PC-9 (cell line): Measurements from ENCODE around the gene CHIC2. TPM values are rescaled to one million over a fixed set of nuclear protein-coding genes. Genes with fewer than 3 reads are reported as not detected.

ENCODE experiments used
- BruUV-seq: library from RNA; stranded (reverse); fragments of 400-500 nt; replicated peaks from 2 replicates; lab custom pipeline; 2021; lab: Mats Ljungman, UMichigan
- CTCF ChIA-PET: fragments of 300-600 bp; sonication (Branson Sonifier 250); formaldehyde crosslinking; loops from one replicate; lab custom pipeline; 2022; ENCODE audit warnings: antibody characterized with exemption; lab: Charles Lee
- POLR2A ChIA-PET: fragments of 300-600 bp; sonication (Branson Sonifier 250); formaldehyde crosslinking; loops from one replicate; lab custom pipeline; 2022; ENCODE audit warnings: antibody characterized with exemption; ENCODE audit not compliant: unreplicated experiment; lab: Charles Lee
- DNase-seq, 2 experiments: peaks; one replicate each; pipeline versions ENCODE4 v3.0.0 to v3.0.0-alpha.2; 2015 to 2022; ENCODE audit warnings: mixed read lengths in 1 of 2
- H2AFZ ChIP-seq: fragments of 200-600 bp; sonication (generic); 2 replicates; pipeline ENCODE4 v1.8.1; 2017; ENCODE audit warnings: antibody characterized with exemption
- H3F3A ChIP-seq: fragments of 200-600 bp; sonication (generic); 2 replicates; pipeline ENCODE4 v1.8.1; 2017; ENCODE audit warnings: antibody characterized with exemption, mild to moderate bottlenecking, low read depth; ENCODE audit not compliant: insufficient read depth
- H3K27ac ChIP-seq: fragments of 200-600 bp; sonication (generic); 2 replicates; pipeline ENCODE4 v1.6.1; 2016; ENCODE audit warnings: mixed run types
- H3K27me3 ChIP-seq: fragments of 200-600 bp; sonication (generic); 2 replicates; pipeline ENCODE4 v1.6.1; 2016; ENCODE audit warnings: low read depth, mixed run types; ENCODE audit not compliant: insufficient read depth
- H3K36me3 ChIP-seq: fragments of 200-600 bp; sonication (generic); 2 replicates; pipeline ENCODE4 v1.6.1; 2016; ENCODE audit warnings: low read depth, mixed run types
- H3K4me1 ChIP-seq: fragments of 200-600 bp; sonication (generic); replicated peaks from 2 replicates; pipeline ENCODE4 v1.6.1; 2016; ENCODE audit warnings: mixed run types; ENCODE audit not compliant: insufficient read depth
- H3K4me2 ChIP-seq: fragments of 200-600 bp; sonication (generic); 2 replicates; pipeline ENCODE4 v1.6.1; 2017; ENCODE audit warnings: mixed run types
- H3K4me3 ChIP-seq: fragments of 200-600 bp; sonication (generic); 2 replicates; pipeline ENCODE4 v1.6.1; 2016; ENCODE audit warnings: mixed run types
- H3K79me2 ChIP-seq: fragments of 200-600 bp; sonication (generic); 2 replicates; pipeline ENCODE4 v1.6.1; 2017; ENCODE audit warnings: low read depth, mixed run types
- H3K9me2 ChIP-seq: fragments of 200-600 bp; sonication (generic); 2 replicates; pipeline ENCODE4 v1.8.1; 2017; ENCODE audit warnings: mild to moderate bottlenecking; ENCODE audit not compliant: insufficient read depth
- H3K9me3 ChIP-seq: fragments of 200-600 bp; sonication (generic); 2 replicates; pipeline ENCODE4 v1.8.1; 2016; ENCODE audit warnings: low read depth; ENCODE audit not compliant: insufficient read depth
- H4K20me1 ChIP-seq: fragments of 200-600 bp; sonication (generic); 2 replicates; pipeline ENCODE4 v1.8.1; 2017; ENCODE audit not compliant: insufficient read depth
- EZH2 ChIP-seq: fragments of 200-600 bp; sonication (generic); IDR thresholded peaks from 2 replicates; pipeline ENCODE4 v1.8.0; 2017; ENCODE audit warnings: antibody characterized with exemption, low read depth
- intact Hi-C: fragments of 100-400 bp; cut with micrococcal nuclease; formaldehyde crosslinking; loops from one replicate; pipeline ENCODE4 v1.10.0; 2022; ENCODE audit not compliant: unreplicated experiment
- total RNA-seq: library from RNA; stranded (reverse); gene quantifications from 2 replicates; pipeline ENCODE4 v1.2.3, GENCODE V29; 2021
- TF ChIP-seq, protein P1 (sequence below): fragments of 200-600 bp; sonication (generic); conservative IDR thresholded peaks from 2 replicates; pipeline ENCODE4 v1.6.1; 2017; ENCODE audit warnings: mixed run types, antibody characterized with exemption, mild to moderate bottlenecking, moderate library complexity

CHIC2 gene
- total RNA-seq, 1 experiment from 2014 or later = 12.1 TPM

DNA sequence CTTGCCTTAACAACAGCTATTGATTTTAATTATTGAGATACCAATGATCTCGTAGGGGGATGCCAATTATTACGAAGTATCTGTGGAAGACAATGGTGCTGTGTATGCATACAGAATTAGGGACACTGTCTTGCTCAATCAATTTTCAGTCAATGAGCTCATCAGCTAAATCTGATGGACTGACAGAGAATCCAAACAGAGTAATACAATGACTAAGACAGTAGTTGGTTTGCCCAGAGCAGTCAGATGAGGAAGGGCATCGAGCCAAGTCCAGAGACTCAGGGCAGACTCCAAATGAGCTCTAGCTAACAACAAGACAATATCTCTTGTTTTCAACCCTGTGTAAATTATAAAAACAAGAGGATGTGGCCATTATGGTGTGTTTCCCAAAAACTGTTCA lies 20.9 kb upstream of the CHIC2 start:
- H3K27me3 ChIP-seq = no peaks in the 10 kb centered on the region
- ChIA-PET POLR2A (no interaction called here), CTCF (no interaction called here)
- no peaks in the 10 kb centered on the region for H3K9me2 ChIP-seq
- intact Hi-C loops = no loop called here
- no peak overlapping the region for H3K27ac ChIP-seq
- BruUV-seq = no TSS peak
- DNase-seq = peak in 1 of 2 experiments; percentile 56
- no peaks in the 10 kb centered on the region for H4K20me1 ChIP-seq
- peaks cover 13% of the 10 kb centered on the region; the same call in 1 of the 2 replicates for H3F3A ChIP-seq
- H3K4me2 ChIP-seq = no peak overlapping the region
- no peak for TF ChIP-seq EZH2
- TF ChIP-seq, protein P1, sequence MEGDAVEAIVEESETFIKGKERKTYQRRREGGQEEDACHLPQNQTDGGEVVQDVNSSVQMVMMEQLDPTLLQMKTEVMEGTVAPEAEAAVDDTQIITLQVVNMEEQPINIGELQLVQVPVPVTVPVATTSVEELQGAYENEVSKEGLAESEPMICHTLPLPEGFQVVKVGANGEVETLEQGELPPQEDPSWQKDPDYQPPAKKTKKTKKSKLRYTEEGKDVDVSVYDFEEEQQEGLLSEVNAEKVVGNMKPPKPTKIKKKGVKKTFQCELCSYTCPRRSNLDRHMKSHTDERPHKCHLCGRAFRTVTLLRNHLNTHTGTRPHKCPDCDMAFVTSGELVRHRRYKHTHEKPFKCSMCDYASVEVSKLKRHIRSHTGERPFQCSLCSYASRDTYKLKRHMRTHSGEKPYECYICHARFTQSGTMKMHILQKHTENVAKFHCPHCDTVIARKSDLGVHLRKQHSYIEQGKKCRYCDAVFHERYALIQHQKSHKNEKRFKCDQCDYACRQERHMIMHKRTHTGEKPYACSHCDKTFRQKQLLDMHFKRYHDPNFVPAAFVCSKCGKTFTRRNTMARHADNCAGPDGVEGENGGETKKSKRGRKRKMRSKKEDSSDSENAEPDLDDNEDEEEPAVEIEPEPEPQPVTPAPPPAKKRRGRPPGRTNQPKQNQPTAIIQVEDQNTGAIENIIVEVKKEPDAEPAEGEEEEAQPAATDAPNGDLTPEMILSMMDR = no peak
- H2AFZ ChIP-seq = no peak overlapping the region
- peaks cover 28% of the 10 kb centered on the region for H3K4me1 ChIP-seq
- no peaks in the 10 kb centered on the region for H3K36me3 ChIP-seq
- H3K4me3 ChIP-seq = no peak overlapping the region
- no peaks in the 10 kb centered on the region for H3K9me3 ChIP-seq
- no peaks in the 10 kb centered on the region for H3K79me2 ChIP-seq

DNA sequence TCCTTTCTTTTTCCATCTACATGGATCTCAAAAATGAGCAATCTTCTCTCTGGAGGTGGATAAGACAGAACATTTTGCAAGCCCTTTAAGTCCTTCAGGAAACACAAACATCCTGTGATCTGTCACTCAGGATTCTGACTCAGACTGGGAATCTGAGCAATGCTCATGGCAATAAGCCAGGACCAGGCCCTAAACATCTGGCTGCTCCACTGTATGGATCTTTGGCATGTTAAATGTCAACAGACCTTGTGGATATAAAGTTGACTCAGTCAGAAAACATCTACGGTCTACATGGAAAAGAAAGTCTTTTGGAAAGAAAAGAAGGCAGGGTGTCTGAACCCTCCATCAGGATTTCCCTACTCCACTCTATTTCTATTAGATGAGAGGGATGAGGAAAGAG lies 17.8 kb upstream of the CHIC2 start:
- TF ChIP-seq, protein P1 = no peak
- TF ChIP-seq EZH2 = no peak
- Histone ChIP-seq H3K36me3 (no peaks in the 10 kb centered on the region), H3K27ac (no peak overlapping the region), H3K4me3 (no peak overlapping the region), H4K20me1 (no peaks in the 10 kb centered on the region), H3K27me3 (no peaks in the 10 kb centered on the region), H3K4me1 (peaks cover 39% of the 10 kb centered on the region), H2AFZ (no peak overlapping the region), H3K79me2 (no peaks in the 10 kb centered on the region), H3K9me3 (no peaks in the 10 kb centered on the region), H3K4me2 (peak overlapping the region; percentile 11; the same call in 1 of the 2 replicates), H3K9me2 (no peaks in the 10 kb centered on the region; the same call in 1 of the 2 replicates), H3F3A (peaks cover 13% of the 10 kb centered on the region; the same call in 1 of the 2 replicates)
- DNase-seq = peak; percentile 73 to 91
- intact Hi-C loops = loop anchor here (2.0 kb wide), 1 partner anchor 15 kb away; no protein-coding TSS in a partner anchor
- ChIA-PET CTCF (no interaction called here), POLR2A (no interaction called here)
- BruUV-seq = no TSS peak

DNA sequence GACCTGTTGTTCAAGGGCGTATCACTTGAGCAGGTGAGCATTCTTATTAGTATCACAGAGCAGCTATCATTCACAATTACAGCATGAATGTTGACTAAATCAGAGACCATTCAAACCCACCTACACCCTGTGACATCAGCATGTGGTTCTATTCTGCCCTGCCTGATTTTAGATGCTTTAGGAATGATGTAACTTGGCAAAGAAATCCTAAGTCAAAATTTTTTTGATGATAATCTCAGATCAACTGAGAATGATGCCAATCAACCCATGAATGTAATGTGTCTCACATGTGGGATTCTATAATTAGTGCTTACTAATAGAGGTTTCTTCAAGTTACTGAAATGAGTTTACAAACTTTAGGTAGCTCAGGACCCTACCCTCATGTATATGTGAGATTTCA lies 13.4 kb upstream of the CHIC2 start:
- Histone ChIP-seq H3K9me3 (no peaks in the 10 kb centered on the region), H3K79me2 (no peaks in the 10 kb centered on the region), H3K36me3 (no peaks in the 10 kb centered on the region), H3K4me3 (no peak overlapping the region), H4K20me1 (no peaks in the 10 kb centered on the region), H3F3A (peaks cover 13% of the 10 kb centered on the region; the same call in 1 of the 2 replicates), H2AFZ (no peak overlapping the region), H3K27ac (no peak overlapping the region), H3K9me2 (no peaks in the 10 kb centered on the region; the same call in 1 of the 2 replicates), H3K27me3 (no peaks in the 10 kb centered on the region), H3K4me2 (no peak overlapping the region), H3K4me1 (peaks cover 45% of the 10 kb centered on the region)
- TF ChIP-seq, protein P1 = no peak
- ChIA-PET POLR2A (no interaction called here), CTCF (no interaction called here)
- no peak for DNase-seq
- intact Hi-C loops = no loop called here
- BruUV-seq = no TSS peak
